CMK (cell line): ENCODE data around the gene MLXIP.
"Not testable (repeated sequence)": the region's sequence is repeated elsewhere in the genome, so short reads cannot be mapped to it uniquely, and the experiment has no call there.

Experiments
- DNase-seq: peaks from one replicate; pipeline ENCODE4 v3.0.0-alpha.2; 2010; ENCODE audit warnings: low read depth

MLXIP gene

GRCh38 chr12:122150127-122150681, 71.6 kb downstream of the MLXIP start:
- DNase-seq, result no peak

GRCh38 chr12:122152754-122153153, 74.2 kb downstream of the MLXIP start:
- DNase-seq, result no peak

GRCh38 chr12:122155705-122156104, 77.1 kb downstream of the MLXIP start:
- DNase-seq, result peak; percentile 71

GRCh38 chr12:122158700-122159285, 80.2 kb downstream of the MLXIP start:
- DNase-seq, result no peak

GRCh38 chr12:122159882-122160281, 81.3 kb downstream of the MLXIP start:
- no peak for DNase-seq

GRCh38 chr12:122160761-122161160, 82.2 kb downstream of the MLXIP start:
- no peak for DNase-seq

- no peak for DNase-seq
These were observed 83.1 kb downstream of the MLXIP start for GRCh38 chr12:122161682-122162081.

GRCh38 chr12:122162976-122163375, 84.4 kb downstream of the MLXIP start:
- no peak for DNase-seq

- DNase-seq, result no peak
These were observed 88.1 kb downstream of the MLXIP start for GRCh38 chr12:122166422-122167349.

- DNase-seq, result no peak
These were observed 88.9 kb downstream of the MLXIP start for GRCh38 chr12:122167356-122167925.

GRCh38 chr12:122168492-122168891, 89.9 kb downstream of the MLXIP start:
- DNase-seq, result no peak

GRCh38 chr12:122171399-122171798, 92.8 kb downstream of the MLXIP start:
- DNase-seq, result no peak

- no peak for DNase-seq
These were observed 93.8 kb downstream of the MLXIP start for GRCh38 chr12:122172262-122172939.

- DNase-seq, result no peak
These were observed 95.7 kb downstream of the MLXIP start, which contains the start of gene IL31 for GRCh38 chr12:122174155-122174845. TSS of gene IL31 (minus strand) at chr12:122174221. CDS start at chr12:122174172, 49 bp downstream.

GRCh38 chr12:122176473-122176872, 97.9 kb downstream of the MLXIP start:
- DNase-seq, result not testable (repeated sequence)

GRCh38 chr12:122182887-122183587, 104.5 kb downstream of the MLXIP start, which contains the start of gene LRRC43:
TSS of gene LRRC43 (plus strand) at chr12:122183123. CDS start at chr12:122183145, 22 bp downstream.
- DNase-seq, result peak; percentile 25

GRCh38 chr12:122183588-122183940, 105.0 kb downstream of the MLXIP start:
- no peak for DNase-seq

- peak; percentile 78 for DNase-seq
These were observed 106.0 kb downstream of the MLXIP start for GRCh38 chr12:122184517-122184916.

GRCh38 chr12:122185079-122185478, 106.5 kb downstream of the MLXIP start:
- DNase-seq, result no peak

- DNase-seq, result no peak
These were observed 107.0 kb downstream of the MLXIP start for GRCh38 chr12:122185494-122186082.
